Duodenal mucosa (tissue), 2 donors: ENCODE results near the gene LCA5L.

ENCODE experiments used
- H3K27ac ChIP-seq: one replicate; pipeline ENCODE4 v1.7.0; 2013; ENCODE audit warnings: low read depth, low read length
- H3K27me3 ChIP-seq, 2 donors: one replicate each; pipeline ENCODE4 v1.7.0; 2013; ENCODE audit warnings: low read length in 2 of 2, control low read depth in 1 of 2; ENCODE audit not compliant: insufficient read depth in 2 of 2, control insufficient read depth in 1 of 2
- H3K36me3 ChIP-seq, 2 donors: one replicate each; pipeline ENCODE4 v1.7.0; 2013; ENCODE audit warnings: low read length in 2 of 2, control low read depth in 1 of 2; ENCODE audit not compliant: insufficient read depth in 2 of 2, control insufficient read depth in 1 of 2
- H3K4me1 ChIP-seq, 2 donors: one replicate each; pipeline ENCODE4 v1.7.0; 2013; ENCODE audit warnings: low read length in 2 of 2, control low read depth in 1 of 2; ENCODE audit not compliant: insufficient read depth in 2 of 2, control insufficient read depth in 1 of 2
- H3K4me3 ChIP-seq, 2 donors: one replicate each; pipeline ENCODE4 v1.7.0; 2013; ENCODE audit warnings: low read length in 2 of 2, low read depth in 1 of 2
- H3K9ac ChIP-seq, 2 donors: one replicate each; pipeline ENCODE4 v1.7.0; 2013; ENCODE audit warnings: low read length in 2 of 2, low read depth in 1 of 2
- H3K9me3 ChIP-seq, 2 donors: one replicate each; pipeline ENCODE4 v1.7.0; 2013; ENCODE audit warnings: low read length in 2 of 2, control low read depth in 1 of 2; ENCODE audit not compliant: control insufficient read depth in 1 of 2

The LCA5L gene

DNA sequence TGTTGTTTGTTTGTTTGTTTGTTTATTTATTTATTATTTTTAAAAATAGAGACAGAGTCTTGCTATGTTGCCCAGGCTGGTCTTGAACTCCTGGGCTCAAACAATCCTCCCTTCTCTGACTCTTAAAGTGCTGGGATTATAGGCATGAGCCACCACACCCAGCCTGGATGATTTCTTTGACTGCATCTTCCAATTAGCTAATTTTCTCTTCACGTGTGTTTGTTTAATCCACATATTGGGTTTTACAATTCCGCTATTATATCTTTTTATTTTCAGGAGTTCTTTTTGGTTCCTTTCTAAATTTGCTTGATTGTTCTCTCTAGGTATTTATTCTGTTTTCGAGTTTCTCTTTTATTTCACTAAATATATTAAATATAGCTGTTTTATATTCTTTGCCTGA, 26.0 kb upstream of the LCA5L start:
- Histone ChIP-seq H3K36me3 (no peaks in the 10 kb centered on the region), H3K9ac (no peak overlapping the region), H3K4me3 (no peak overlapping the region), H3K27ac (no peak overlapping the region), H3K9me3 (no peaks in the 10 kb centered on the region), H3K4me1 (no peaks in the 10 kb centered on the region), H3K27me3 (no peaks in the 10 kb centered on the region)

DNA sequence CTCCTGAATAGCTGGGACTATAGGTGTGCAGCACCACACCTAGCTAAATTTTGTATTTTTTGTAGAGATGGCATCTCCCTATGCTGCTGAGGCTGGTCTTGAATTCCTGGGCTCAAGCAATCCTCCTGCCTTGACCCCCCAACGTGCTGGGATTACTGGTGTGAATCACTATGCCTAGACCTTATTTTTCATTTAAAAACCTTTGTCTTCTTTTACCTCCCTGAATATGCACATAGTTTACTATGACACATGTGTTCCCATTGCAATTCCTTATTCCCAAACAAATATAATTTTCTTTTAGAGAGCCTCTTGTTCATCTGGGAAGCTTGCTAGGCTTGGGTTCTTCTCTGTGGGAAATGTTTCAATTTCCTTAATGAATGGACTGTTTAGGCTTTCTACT, 23.0 kb upstream of the LCA5L start:
- H3K4me3 ChIP-seq: no peak overlapping the region
- H3K9ac ChIP-seq: no peak overlapping the region
- H3K27me3 ChIP-seq: no peaks in the 10 kb centered on the region
- H3K36me3 ChIP-seq: no peaks in the 10 kb centered on the region
- no peaks in the 10 kb centered on the region for H3K9me3 ChIP-seq
- no peak overlapping the region for H3K27ac ChIP-seq
- no peaks in the 10 kb centered on the region for H3K4me1 ChIP-seq

DNA sequence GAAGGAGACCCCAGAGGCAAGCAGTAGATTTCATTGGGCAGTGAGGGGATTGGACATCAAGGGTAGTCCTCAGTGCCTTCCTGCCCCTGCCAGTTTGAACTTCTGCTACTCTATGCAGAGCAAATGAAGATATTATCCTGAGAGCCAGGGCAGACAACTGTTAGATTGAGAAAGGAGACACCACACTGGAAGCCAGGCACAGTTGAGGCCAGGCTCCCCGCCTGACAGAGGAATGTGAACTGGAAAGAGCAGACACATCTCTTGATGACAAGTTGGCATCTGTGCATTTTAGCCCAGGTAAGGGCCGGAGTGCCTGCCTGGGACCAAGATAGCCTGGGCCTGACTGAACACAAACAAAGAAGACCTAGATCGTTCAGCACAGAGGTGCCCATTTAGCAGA, 22.2 kb upstream of the LCA5L start:
- Histone ChIP-seq H3K9ac (no peak overlapping the region), H3K4me3 (no peak overlapping the region), H3K27me3 (no peaks in the 10 kb centered on the region), H3K36me3 (no peaks in the 10 kb centered on the region), H3K4me1 (no peaks in the 10 kb centered on the region), H3K9me3 (no peaks in the 10 kb centered on the region), H3K27ac (no peak overlapping the region)

DNA sequence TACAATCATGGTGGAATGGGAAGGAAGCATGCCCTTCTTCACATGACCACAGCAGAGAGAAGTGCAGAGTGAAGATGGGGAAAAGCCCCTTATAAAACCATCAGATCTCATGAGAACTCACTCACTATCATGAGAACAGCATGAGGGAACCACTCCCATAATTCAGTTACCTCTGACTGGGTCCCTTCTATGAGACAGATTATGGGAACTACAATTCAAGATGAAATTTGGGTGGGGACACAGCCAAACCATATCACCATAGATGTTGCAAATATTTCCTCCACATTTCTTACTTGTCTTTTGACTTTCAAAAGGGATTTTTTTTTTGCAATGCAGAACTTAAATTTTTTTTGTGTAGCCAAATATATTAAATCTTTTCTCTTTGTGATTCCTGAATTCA, 21.0 kb upstream of the LCA5L start:
- Histone ChIP-seq H3K4me3 (no peak overlapping the region), H3K27ac (no peak overlapping the region), H3K9me3 (no peaks in the 10 kb centered on the region), H3K36me3 (no peaks in the 10 kb centered on the region), H3K27me3 (no peaks in the 10 kb centered on the region), H3K9ac (no peak overlapping the region), H3K4me1 (no peaks in the 10 kb centered on the region)

DNA sequence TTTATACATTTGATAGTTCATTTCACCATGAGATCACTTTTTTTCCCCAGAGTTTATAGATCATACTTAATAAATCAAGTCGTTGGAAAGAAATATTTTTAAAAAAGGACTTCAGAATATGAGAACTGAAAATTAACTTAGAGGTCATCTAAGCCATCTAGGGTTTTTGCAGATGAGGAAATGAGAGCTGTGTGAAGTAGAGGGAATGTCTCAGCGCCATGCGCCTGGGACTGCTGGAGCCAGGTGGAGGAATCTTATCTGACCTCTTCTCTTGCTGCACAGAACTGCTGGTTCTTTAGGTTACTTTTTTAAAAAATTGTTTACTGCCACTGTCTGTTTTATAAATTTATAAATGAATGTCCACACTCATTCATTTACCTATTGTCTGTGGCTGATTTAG, 17.7 kb upstream of the LCA5L start:
- Histone ChIP-seq H3K27ac (no peak overlapping the region), H3K4me3 (no peak overlapping the region), H3K27me3 (no peaks in the 10 kb centered on the region), H3K36me3 (no peaks in the 10 kb centered on the region), H3K4me1 (no peaks in the 10 kb centered on the region), H3K9ac (no peak overlapping the region), H3K9me3 (no peaks in the 10 kb centered on the region)

DNA sequence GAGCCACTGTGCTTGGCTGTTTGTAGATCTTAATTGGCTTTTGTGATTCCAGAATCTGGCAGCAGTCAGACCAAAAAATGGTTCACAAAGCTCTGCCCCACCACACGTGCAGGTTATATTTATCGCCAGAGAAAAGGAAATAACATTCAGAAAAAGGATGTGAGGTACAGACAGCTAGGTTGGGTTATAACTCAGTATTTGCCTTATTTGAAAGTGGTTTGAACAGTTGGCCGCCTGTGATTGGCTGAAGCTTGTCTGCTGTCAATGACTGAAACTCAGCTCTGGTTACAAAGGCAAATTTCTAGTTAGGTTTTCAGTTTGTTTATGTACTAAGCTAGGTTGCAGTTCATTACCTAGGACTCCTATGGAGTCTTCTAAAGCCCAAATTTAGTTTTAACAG, 15.8 kb upstream of the LCA5L start:
- Histone ChIP-seq H3K27ac (no peak overlapping the region), H3K4me1 (no peaks in the 10 kb centered on the region), H3K4me3 (no peak overlapping the region), H3K36me3 (no peaks in the 10 kb centered on the region), H3K27me3 (no peaks in the 10 kb centered on the region), H3K9me3 (no peaks in the 10 kb centered on the region), H3K9ac (no peak overlapping the region)

DNA sequence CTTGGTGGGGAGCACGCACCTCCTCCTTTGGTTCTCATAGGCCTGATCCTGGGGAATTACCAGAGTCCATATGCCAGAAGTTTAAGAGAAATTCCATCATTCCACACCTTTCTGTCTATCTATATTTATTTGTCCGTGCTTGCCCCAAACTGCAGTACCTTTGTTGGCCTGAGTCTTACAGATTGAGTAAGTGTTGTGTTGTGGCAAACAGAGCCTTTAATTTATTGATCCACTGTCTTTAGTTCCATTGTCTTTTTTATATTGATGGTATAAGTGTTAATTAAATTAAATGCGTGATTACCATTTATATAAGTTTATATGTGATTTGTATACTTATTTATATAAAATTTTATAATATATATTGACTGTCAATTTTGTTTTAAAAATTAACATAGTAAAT, 11.1 kb upstream of the LCA5L start:
- Histone ChIP-seq H3K36me3 (no peaks in the 10 kb centered on the region), H3K9ac (no peak overlapping the region), H3K27ac (no peak overlapping the region), H3K9me3 (no peaks in the 10 kb centered on the region), H3K4me3 (no peak overlapping the region), H3K4me1 (no peaks in the 10 kb centered on the region), H3K27me3 (no peaks in the 10 kb centered on the region)

DNA sequence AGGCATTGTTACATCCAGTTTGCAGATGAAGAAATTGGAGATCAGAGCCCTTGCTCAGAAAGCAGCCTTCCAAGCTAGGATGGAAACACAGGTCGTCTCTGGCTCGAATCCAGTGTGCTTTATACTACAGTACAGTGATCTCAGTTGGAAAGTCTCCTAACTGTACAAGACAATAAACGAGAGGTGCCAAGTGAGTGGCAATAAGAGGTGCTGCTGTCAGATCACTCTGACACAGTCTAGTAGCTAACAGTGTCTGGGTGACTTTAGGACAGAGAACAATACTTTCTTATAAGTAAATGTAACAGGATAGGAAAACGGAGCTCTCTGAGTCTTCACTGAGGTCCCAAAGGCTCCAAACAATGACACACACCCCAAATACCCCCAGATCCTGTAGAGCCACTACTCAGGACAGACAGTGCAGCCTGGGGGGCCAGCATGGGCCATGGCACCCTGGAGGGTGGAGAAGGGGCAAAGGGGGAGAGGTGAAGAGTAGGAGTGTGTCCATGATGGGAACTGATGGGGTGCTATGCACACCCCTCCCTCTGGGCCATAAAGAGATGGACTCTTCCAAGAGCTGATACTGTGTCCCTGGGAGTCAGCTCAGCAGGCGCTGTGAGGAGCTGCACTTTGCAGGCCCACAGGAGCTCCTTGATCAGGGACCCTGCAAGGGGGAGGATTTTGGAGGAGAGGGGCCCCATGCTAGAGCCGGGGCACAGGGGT, 9.5 kb upstream of the LCA5L start:
- Histone ChIP-seq H3K9ac (no peak overlapping the region), H3K27ac (no peak overlapping the region), H3K4me1 (no peaks in the 10 kb centered on the region), H3K9me3 (no peaks in the 10 kb centered on the region), H3K36me3 (no peaks in the 10 kb centered on the region), H3K27me3 (no peaks in the 10 kb centered on the region), H3K4me3 (no peak overlapping the region)

DNA sequence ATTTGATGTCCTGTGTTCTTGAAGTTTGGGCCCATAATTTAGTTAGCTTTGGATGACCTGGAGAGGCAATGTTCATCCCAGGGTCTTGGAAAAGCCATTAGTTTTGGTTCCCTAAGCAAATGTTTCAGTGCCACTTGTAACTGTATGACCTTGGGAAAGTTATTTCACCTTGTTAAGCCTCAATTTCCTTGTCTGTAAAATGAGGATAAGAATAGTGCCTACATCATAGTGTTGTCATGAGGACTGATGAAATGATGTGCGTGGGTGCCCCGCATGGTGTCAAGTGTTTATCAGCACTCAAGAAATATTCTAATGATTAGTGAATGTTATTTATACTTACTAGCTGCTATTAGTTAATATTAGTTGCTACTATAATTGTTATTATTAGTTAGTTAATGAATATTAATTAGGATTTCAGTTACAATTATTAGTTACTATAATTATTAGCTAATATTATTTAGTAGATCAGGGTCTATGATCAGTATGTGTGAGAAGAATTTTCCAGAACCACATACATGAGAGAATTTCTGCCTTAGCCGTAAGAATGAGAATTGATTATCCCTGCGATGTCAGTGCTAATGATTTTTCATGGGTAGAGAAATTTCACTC, 8.1 kb upstream of the LCA5L start:
- H3K9me3 ChIP-seq: no peaks in the 10 kb centered on the region
- H3K9ac ChIP-seq: no peak overlapping the region
- H3K27ac ChIP-seq: no peak overlapping the region
- no peak overlapping the region for H3K4me3 ChIP-seq
- H3K36me3 ChIP-seq: no peaks in the 10 kb centered on the region
- H3K27me3 ChIP-seq: no peaks in the 10 kb centered on the region
- no peaks in the 10 kb centered on the region for H3K4me1 ChIP-seq

DNA sequence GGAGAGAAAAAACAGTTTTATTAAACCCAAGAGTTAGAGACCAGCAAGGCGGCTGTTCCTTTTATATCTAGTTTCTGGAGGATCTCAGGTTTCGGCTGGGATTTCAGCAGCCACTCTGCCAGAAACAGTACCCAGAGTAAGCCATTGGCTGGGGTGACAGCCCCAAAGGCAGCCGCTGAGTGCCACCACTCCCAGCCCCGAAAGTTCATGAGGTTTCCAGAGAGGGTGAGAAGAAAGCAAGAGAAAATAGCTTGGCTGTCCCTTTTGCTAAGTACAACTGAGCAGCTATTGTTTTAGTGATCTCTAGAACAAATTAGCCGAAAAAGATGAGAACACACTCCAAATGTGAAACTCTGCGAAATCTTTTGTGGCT, 7.4 kb upstream of the LCA5L start:
- Histone ChIP-seq H3K4me1 (no peaks in the 10 kb centered on the region), H3K27ac (no peak overlapping the region), H3K9me3 (no peaks in the 10 kb centered on the region), H3K4me3 (no peak overlapping the region), H3K27me3 (no peaks in the 10 kb centered on the region), H3K9ac (no peak overlapping the region), H3K36me3 (no peaks in the 10 kb centered on the region)
